Stimulated activated CD4-positive, alpha-beta T cell treated with anti-CD3 and anti-CD28 coated beads, Interleukin-4, amount 100 ng/mL, for 24 hours (primary cell): ENCODE data around the gene TENT5C.

ENCODE experiments used
- DNase-seq: peaks from one replicate; pipeline ENCODE4 v3.0.0-alpha.2; 2020

The TENT5C gene

GRCh38 chr1:117657949-117658660, 52.3 kb downstream of the TENT5C start:
- no peak for DNase-seq

- DNase-seq: peak; percentile 41
Observed at GRCh38 chr1:117658676-117659075, 52.8 kb downstream of the TENT5C start.

GRCh38 chr1:117659550-117660270, 53.9 kb downstream of the TENT5C start:
- no peak for DNase-seq

- DNase-seq: no peak
Observed at GRCh38 chr1:117660271-117660965, 54.6 kb downstream of the TENT5C start.

GRCh38 chr1:117661027-117661426, 55.2 kb downstream of the TENT5C start:
- DNase-seq: peak; percentile 30

GRCh38 chr1:117662667-117663066, 56.8 kb downstream of the TENT5C start:
- DNase-seq: no peak

- DNase-seq: no peak
Observed at GRCh38 chr1:117663156-117663902, 57.5 kb downstream of the TENT5C start.

- DNase-seq: peak; percentile 74
Observed at GRCh38 chr1:117664314-117664713, 58.5 kb downstream of the TENT5C start.

GRCh38 chr1:117665556-117666270, 59.9 kb downstream of the TENT5C start:
- no peak for DNase-seq

- DNase-seq: no peak
Observed at GRCh38 chr1:117669572-117669971, 63.7 kb downstream of the TENT5C start.

GRCh38 chr1:117670976-117671780, 65.3 kb downstream of the TENT5C start:
- no peak for DNase-seq

- no peak for DNase-seq
Observed at GRCh38 chr1:117671781-117672501, 66.1 kb downstream of the TENT5C start.

- DNase-seq: no peak
Observed at GRCh38 chr1:117672756-117673155, 66.9 kb downstream of the TENT5C start.

GRCh38 chr1:117673405-117673804, 67.6 kb downstream of the TENT5C start:
- no peak for DNase-seq

- DNase-seq: peak; percentile 36
Observed at GRCh38 chr1:117674521-117675400, 68.9 kb downstream of the TENT5C start.

GRCh38 chr1:117675907-117676430, 70.1 kb downstream of the TENT5C start:
- DNase-seq: no peak

- no peak for DNase-seq
Observed at GRCh38 chr1:117676615-117677130, 70.8 kb downstream of the TENT5C start.
